Glomerular visceral epithelial cell (primary cell): ENCODE measurements around the gene ZNF669.
"Not testable (repeated sequence)": the region's sequence is repeated elsewhere in the genome, so short reads cannot be mapped to it uniquely, and the experiment has no call there.

Experiments used
- DNase-seq: peaks from one replicate; pipeline ENCODE4 v3.0.0-alpha.2; 2016; ENCODE audit errors: extremely low spot score

The ZNF669 gene

GRCh38 chr1:247103859-247104591 is at the start of gene ZNF669:
Gene ZNF669 (minus strand): TSS chr1:247104356. CDS start chr1:247104199, 157 bp downstream.
- DNase-seq: peak; percentile 96

GRCh38 chr1:247147781-247148180 is 43.6 kb upstream of the ZNF669 start:
- no peak for DNase-seq

GRCh38 chr1:247147120-247147519 is 43.0 kb upstream of the ZNF669 start:
- not testable (repeated sequence) for DNase-seq

- DNase-seq: no peak
Observed at GRCh38 chr1:247146671-247147070, 42.5 kb upstream of the ZNF669 start.

GRCh38 chr1:247145279-247145678 is 41.1 kb upstream of the ZNF669 start:
- no peak for DNase-seq

GRCh38 chr1:247139557-247139956 is 35.4 kb upstream of the ZNF669 start:
- DNase-seq: not testable (repeated sequence)

- DNase-seq: no peak
Observed at GRCh38 chr1:247131236-247131635, 27.1 kb upstream of the ZNF669 start.

- DNase-seq: not testable (repeated sequence)
Observed at GRCh38 chr1:247127519-247128282, 23.5 kb upstream of the ZNF669 start.

- DNase-seq: not testable (repeated sequence)
Observed at GRCh38 chr1:247126601-247127000, 22.4 kb upstream of the ZNF669 start.

GRCh38 chr1:247126166-247126565 is 22.0 kb upstream of the ZNF669 start:
- not testable (repeated sequence) for DNase-seq

GRCh38 chr1:247121382-247121781 is 17.2 kb upstream of the ZNF669 start:
- no peak for DNase-seq

GRCh38 chr1:247120408-247120668 is 16.2 kb upstream of the ZNF669 start:
- not testable (repeated sequence) for DNase-seq

GRCh38 chr1:247119600-247120407 is 15.6 kb upstream of the ZNF669 start:
- no peak for DNase-seq

- no peak for DNase-seq
Observed at GRCh38 chr1:247118946-247119446, 14.8 kb upstream of the ZNF669 start.

GRCh38 chr1:247115545-247115944 is 11.4 kb upstream of the ZNF669 start:
- DNase-seq: no peak

- DNase-seq: no peak
Observed at GRCh38 chr1:247115141-247115510, 11.0 kb upstream of the ZNF669 start.

- DNase-seq: no peak
Observed at GRCh38 chr1:247114351-247115140, 10.4 kb upstream of the ZNF669 start.

- DNase-seq: no peak
Observed at GRCh38 chr1:247113733-247114271, 9.6 kb upstream of the ZNF669 start.

- peak; percentile 89 for DNase-seq
Observed at GRCh38 chr1:247113094-247113497, 8.9 kb upstream of the ZNF669 start.

GRCh38 chr1:247112479-247112781 is 8.3 kb upstream of the ZNF669 start:
- DNase-seq: no peak

- DNase-seq: peak; percentile 39
Observed at GRCh38 chr1:247111700-247112478, 7.7 kb upstream of the ZNF669 start.
